ENCODE measurements around the gene MC2R. TPM values are rescaled to one million over a fixed set of nuclear protein-coding genes. Genes with fewer than 3 reads are reported as not detected.

MC2R gene
- total and polyA plus RNA-seq, 10 of the 15 experiments (the other 5 are each of a cell fraction or from before 2014, with no cell fraction given): 0.15 TPM; not detected in 9

- no peaks in the 10 kb centered on the region for H3K9me3 ChIP-seq (replicated peaks; ENCODE audit: control insufficient read depth, insufficient read depth, low read length)
- FAIRE-seq: no peak
Observed at GRCh38 chr18:13872373-13872772, 43.0 kb downstream of the MC2R start.

More at GRCh38 chr18:13872373-13872772, 43.0 kb downstream of the MC2R start:
- ATAC-seq: no peak
- H3K27me3 ChIP-seq (replicated peaks in 1 of 2; ENCODE audit: control insufficient read depth in 2 of 2, insufficient read depth in 2 of 2, low read length in 1 of 2): peaks cover 1 to 15% of the 10 kb centered on the region in 2 experiments; a peak in 3 of 4 replicates
- intact Hi-C loops (cut with micrococcal nuclease; ENCODE audit: unreplicated experiment) (no loop called here), in situ Hi-C loops (cut with MboI) (loop anchor here (10.0 kb wide), 1 partner anchor 212 kb away; no protein-coding TSS in a partner anchor)
- no peak for TF ChIP-seq TAF1 (IDR thresholded peaks at IDR 0.05; ENCODE audit: borderline replicate concordance, low read depth, low read length)
- TF ChIP-seq WRNIP1 (IDR thresholded peaks at IDR 0.05; ENCODE audit: borderline replicate concordance, low read depth, low read length): no peak
- TF ChIP-seq RBBP5 (conservative IDR thresholded peaks at IDR 0.05): no peak
- TF ChIP-seq, protein P1, sequence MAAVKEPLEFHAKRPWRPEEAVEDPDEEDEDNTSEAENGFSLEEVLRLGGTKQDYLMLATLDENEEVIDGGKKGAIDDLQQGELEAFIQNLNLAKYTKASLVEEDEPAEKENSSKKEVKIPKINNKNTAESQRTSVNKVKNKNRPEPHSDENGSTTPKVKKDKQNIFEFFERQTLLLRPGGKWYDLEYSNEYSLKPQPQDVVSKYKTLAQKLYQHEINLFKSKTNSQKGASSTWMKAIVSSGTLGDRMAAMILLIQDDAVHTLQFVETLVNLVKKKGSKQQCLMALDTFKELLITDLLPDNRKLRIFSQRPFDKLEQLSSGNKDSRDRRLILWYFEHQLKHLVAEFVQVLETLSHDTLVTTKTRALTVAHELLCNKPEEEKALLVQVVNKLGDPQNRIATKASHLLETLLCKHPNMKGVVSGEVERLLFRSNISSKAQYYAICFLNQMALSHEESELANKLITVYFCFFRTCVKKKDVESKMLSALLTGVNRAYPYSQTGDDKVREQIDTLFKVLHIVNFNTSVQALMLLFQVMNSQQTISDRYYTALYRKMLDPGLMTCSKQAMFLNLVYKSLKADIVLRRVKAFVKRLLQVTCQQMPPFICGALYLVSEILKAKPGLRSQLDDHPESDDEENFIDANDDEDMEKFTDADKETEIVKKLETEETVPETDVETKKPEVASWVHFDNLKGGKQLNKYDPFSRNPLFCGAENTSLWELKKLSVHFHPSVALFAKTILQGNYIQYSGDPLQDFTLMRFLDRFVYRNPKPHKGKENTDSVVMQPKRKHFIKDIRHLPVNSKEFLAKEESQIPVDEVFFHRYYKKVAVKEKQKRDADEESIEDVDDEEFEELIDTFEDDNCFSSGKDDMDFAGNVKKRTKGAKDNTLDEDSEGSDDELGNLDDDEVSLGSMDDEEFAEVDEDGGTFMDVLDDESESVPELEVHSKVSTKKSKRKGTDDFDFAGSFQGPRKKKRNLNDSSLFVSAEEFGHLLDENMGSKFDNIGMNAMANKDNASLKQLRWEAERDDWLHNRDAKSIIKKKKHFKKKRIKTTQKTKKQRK (IDR thresholded peaks at IDR 0.05; ENCODE audit: low read depth, low read length): no peak
- TF ChIP-seq, protein P2, sequence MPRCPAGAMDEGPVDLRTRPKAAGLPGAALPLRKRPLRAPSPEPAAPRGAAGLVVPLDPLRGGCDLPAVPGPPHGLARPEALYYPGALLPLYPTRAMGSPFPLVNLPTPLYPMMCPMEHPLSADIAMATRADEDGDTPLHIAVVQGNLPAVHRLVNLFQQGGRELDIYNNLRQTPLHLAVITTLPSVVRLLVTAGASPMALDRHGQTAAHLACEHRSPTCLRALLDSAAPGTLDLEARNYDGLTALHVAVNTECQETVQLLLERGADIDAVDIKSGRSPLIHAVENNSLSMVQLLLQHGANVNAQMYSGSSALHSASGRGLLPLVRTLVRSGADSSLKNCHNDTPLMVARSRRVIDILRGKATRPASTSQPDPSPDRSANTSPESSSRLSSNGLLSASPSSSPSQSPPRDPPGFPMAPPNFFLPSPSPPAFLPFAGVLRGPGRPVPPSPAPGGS (IDR thresholded peaks at IDR 0.05; ENCODE audit: borderline replicate concordance, insufficient read depth, low read depth, low read length, poor library complexity, severe bottlenecking): no peak
- no peak for DNase-seq (ENCODE audit: low read depth, low spot score)
- no peaks in the 10 kb centered on the region for H3K4me1 ChIP-seq (ENCODE audit: control insufficient read depth, insufficient read depth, low read length)
- no peak overlapping the region for H3K4me2 ChIP-seq (ENCODE audit: control insufficient read depth, insufficient read depth)
- no peak overlapping the region for H3K4me3 ChIP-seq
- H3K27ac ChIP-seq (ENCODE audit: control insufficient read depth, insufficient read depth): no peak overlapping the region
- H2AFZ ChIP-seq (ENCODE audit: control insufficient read depth, low read depth, low read length): no peak overlapping the region
- no peak overlapping the region for H3K9ac ChIP-seq (ENCODE audit: control insufficient read depth, insufficient read depth, low read length)
- no peaks in the 10 kb centered on the region for H3K79me2 ChIP-seq (ENCODE audit: control insufficient read depth, insufficient read depth, low read length)
- CTCF ChIA-PET: no interaction called here
- BruUV-seq (replicated peaks): no TSS peak
- 54% methylated on average over 14 of the region's 14 CpGs for WGBS (ENCODE audit: insufficient coverage, insufficient replicate concordance, low lambda C conversion rate, missing lambda C conversion rate)
- no peaks in the 10 kb centered on the region for H3K36me3 ChIP-seq (ENCODE audit: control insufficient read depth in 2 of 2, insufficient read depth in 2 of 2, low read length in 1 of 2)
- POLR2A ChIA-PET: no interaction called here
- RAD21 ChIA-PET (ENCODE audit: unreplicated experiment): no interaction called here
- H4K20me1 ChIP-seq (ENCODE audit: control insufficient read depth, insufficient read depth): no peaks in the 10 kb centered on the region
- SMC1A ChIA-PET (ENCODE audit: uncharacterized antibody, unreplicated experiment): no interaction called here

Measured in GM12878 (cell line).